Lung microvascular endothelial cell (primary cell): ENCODE measurements around the gene AZU1. TPM values are rescaled to one million over a fixed set of nuclear protein-coding genes. Genes with fewer than 3 reads are reported as not detected.
"Not testable (repeated sequence)": the region's sequence is repeated elsewhere in the genome, so short reads cannot be mapped to it uniquely, and the experiment has no call there.

Experiments used
- DNase-seq, 2 donors: peaks; one replicate each; pipeline versions ENCODE4 v3.0.0 to v3.0.0-alpha.2; 2010; ENCODE audit warnings: low read depth in 2 of 2
- total RNA-seq: library from RNA; depleted of rRNA; stranded (reverse); fragments of >200 nt; gene quantifications from 2 replicates; pipeline ENCODE4 v1.2.1, GENCODE V29; 2014

Gene AZU1
- total RNA-seq, 1 donor from 2014 or later = not detected

GRCh38 chr19:810077-810855, 17.4 kb upstream of the AZU1 start:
- DNase-seq = no peak

- no peak for DNase-seq
Measured at GRCh38 chr19:810883-811489, 16.7 kb upstream of the AZU1 start.

DNA sequence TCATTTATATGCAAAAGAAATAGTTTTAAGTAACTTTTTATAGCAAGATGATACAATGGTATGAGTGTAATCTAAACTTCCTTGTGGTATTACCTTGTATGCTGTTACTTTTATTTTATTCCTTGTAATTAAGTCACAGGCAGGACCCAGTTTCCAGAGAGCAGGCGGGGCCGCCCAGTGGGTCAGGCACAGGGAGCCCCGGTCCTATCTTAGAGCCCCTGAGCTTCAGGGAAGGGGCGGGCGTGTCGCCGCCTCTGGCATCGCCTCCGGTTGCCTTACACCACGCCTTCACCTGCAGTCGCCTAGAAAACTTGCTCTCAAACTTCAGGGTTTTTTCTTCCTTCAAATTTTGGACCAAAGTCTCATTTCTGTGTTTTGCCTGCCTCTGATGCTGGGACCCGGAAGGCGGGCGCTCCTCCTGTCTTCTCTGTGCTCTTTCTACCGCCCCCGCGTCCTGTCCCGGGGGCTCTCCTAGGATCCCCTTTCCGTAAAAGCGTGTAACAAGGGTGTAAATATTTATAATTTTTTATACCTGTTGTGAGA, 16.1 kb upstream of the AZU1 start:
- no peak for DNase-seq

GRCh38 chr19:812049-812746, 15.4 kb upstream of the AZU1 start:
- no peak for DNase-seq

- no peak for DNase-seq
Measured at GRCh38 chr19:812747-813218, 14.9 kb upstream of the AZU1 start.

GRCh38 chr19:813219-814151, 14.2 kb upstream of the AZU1 start:
- no peak for DNase-seq

DNA sequence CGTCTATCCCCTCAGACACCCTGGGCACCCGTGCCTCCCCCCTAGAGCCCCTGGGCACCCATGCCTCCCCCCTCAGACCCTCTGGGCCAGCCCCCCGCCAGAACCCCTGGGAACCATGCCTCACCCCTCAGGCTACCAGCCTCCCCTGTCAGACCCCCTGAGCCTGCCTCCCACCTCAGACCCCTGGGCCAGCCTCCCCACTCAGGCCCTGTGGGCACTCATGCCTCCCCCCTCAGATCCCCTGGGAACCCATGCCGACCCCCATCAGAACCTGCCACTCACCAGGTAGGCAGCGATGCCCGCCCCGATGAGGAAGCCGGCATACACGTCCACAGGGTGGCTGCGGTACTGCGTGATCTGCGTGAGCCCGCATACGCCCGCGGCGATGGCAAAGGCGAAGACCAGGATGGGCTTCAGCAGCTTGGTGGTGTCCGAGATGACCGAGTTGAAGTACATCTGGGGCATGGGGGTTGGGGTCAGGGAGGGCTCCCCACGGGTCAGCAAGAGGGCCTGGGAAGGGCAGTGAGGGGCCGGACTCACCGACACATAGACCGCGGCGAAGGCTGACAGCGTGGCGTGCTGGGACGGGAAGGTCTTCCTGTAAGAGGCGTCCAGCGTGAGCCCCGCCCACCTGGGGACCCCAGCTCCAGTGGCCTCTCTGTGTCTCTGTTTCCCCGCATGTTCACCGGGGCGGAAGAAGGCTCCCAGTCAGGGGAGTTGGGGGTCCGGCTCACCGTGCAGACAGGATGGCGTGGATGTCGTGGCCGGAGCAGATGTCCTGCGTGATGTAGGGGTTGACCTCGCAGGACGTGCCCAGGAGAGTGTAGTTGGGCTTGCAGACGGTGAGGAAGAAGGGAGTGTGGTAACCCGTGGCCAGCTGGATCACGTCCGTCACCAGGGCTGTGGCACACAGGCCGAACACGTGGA, 13.2 kb upstream of the AZU1 start:
- no peak for DNase-seq

- no peak for DNase-seq
Measured at GRCh38 chr19:815079-815774, 12.4 kb upstream of the AZU1 start.

- DNase-seq = no peak
Measured at GRCh38 chr19:815775-816499, 11.7 kb upstream of the AZU1 start.

GRCh38 chr19:816500-816857, 11.2 kb upstream of the AZU1 start:
- DNase-seq = no peak

GRCh38 chr19:820212-820611, 7.4 kb upstream of the AZU1 start:
- DNase-seq = not testable (repeated sequence)

GRCh38 chr19:821231-821824, 6.3 kb upstream of the AZU1 start:
- no peak for DNase-seq

DNA sequence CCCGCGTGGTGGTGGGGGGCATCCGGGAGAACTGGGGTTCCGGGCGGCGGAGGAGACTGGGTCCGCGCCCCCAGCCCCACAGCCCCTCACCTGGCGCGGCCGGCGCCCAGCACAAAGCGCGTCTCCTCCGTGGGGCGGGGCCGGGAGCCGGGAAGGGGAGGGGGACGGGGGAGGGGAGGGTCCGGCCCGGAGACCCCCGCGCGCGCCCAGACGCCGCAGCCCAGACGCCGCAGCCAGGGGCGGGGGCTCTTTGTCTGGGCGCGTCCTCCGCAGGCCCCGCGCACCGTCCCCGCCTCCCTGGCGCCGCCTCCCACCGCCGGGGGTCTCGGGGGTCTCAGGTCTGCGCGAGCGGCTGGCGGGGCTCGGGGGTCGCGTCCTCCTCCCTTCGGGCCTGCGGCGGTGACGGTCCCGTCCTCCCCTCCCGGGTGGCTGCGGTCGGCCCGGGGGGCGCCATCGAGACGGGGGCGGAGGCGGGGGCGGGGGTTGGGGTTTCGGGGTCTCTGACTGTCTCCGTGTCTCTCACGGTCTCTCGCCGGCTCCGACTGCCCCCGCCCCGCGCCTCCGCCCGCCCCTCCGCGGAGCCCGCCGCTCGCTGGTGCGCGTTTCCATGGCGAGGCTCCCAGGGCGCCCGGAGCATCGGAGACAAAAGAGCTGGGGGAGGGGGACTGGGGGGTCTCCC, 5.7 kb upstream of the AZU1 start, which contains the start of gene PLPPR3:
PLPPR3 (minus strand) TSS at position 131 of the 679 bp plus-strand sequence. CDS start 396 bp downstream, outside the sequence.
- no peak for DNase-seq

- DNase-seq = no peak
Measured at GRCh38 chr19:823565-824121, 4.0 kb upstream of the AZU1 start.

DNA sequence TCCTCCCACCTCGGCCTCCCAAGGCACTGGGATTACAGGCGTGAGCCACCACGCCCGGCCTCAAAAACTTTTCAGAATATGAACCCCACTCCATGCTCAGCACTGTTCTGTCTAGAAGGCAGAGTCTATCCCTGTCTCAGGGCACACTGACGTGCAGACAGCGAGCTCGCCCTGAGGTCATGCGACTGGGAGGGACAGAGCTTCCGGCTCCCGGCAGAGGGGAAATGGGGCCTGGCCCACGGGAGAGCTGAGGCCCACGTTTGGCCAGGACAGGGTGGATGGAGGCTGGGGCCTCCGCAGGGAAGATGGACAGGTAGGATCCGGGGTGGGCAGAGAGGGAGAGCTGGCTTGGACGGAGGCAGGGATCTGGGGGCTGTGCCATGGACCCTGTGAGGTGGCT, 2.8 kb upstream of the AZU1 start:
- DNase-seq = no peak

DNA sequence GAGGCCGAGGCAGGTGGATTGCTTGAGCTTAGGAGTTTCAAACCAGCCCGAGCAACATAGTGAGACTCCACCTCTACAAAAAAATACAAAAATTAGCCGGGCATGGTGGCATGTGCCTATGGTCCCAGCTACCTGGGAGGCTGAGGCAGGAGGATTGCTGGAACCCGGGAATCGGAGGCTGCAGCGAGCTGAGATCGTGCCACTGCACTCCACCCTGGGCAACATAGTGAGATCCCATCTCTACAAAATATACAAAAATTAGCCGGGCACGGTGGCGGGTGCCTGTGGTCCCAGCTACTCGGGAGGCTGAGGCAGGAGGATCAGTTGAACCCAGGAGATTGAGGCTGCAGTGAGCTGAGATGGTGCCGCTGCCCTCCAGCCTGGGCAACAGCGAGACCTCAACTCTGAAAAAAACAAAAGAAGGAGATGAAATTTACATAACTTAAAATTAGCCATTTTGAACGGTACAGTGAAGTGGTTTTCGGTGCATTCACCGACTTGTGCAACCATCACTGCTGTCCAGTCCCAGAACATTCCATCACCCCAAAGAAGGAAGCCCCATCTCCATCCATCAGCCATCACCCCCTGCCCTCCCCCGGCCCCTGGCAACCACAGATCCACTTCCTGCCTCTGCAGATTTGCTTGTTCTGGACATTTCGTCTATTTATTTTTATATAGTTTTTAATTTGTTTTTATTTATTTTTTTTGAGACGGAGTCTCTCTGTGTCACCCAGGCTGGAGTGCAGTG, 1.6 kb upstream of the AZU1 start:
- DNase-seq = no peak

- no peak for DNase-seq
Measured at GRCh38 chr19:827314-827709, 325 bp upstream of the AZU1 start.
